ENCODE data around the gene DBR1.

DNA sequence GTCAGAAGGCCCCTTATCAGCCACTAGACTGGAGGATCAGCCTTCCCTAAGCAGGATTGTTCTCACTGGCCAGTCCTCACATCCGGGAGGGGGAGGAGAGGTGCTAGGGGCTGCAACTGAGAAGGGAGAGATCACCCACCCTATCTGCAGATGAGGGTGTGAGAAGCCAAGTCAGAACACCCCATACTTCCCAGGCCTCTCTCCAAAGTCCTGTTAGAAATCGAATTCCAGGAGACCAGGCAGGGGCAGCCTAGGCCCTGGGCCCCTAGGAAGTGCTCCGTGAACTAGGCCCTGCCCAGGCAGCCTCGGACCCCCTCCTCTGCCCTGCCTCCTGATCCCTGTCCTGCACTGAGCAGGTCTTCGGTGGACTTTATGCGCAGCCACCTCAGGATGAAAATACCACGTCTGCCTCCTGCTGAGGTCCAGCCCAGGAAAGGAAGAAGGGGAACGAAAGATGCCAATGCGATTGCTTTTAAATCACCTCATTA, 60.2 kb downstream of the DBR1 start:
- TF ChIP-seq POLR2A (IDR thresholded peaks at IDR 0.05) (no peak), POLR2AphosphoS5 (IDR thresholded peaks at IDR 0.05) (no peak)
- TF ChIP-seq, protein P1, sequence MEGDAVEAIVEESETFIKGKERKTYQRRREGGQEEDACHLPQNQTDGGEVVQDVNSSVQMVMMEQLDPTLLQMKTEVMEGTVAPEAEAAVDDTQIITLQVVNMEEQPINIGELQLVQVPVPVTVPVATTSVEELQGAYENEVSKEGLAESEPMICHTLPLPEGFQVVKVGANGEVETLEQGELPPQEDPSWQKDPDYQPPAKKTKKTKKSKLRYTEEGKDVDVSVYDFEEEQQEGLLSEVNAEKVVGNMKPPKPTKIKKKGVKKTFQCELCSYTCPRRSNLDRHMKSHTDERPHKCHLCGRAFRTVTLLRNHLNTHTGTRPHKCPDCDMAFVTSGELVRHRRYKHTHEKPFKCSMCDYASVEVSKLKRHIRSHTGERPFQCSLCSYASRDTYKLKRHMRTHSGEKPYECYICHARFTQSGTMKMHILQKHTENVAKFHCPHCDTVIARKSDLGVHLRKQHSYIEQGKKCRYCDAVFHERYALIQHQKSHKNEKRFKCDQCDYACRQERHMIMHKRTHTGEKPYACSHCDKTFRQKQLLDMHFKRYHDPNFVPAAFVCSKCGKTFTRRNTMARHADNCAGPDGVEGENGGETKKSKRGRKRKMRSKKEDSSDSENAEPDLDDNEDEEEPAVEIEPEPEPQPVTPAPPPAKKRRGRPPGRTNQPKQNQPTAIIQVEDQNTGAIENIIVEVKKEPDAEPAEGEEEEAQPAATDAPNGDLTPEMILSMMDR (IDR thresholded peaks at IDR 0.05) = no peak

Data from transverse colon (tissue), 4 donors.